NCI-H2227 treated with DMSO at 0.1 percent for 48 hours (cell line): ENCODE data around the gene PIGBOS1.
"Not testable (repeated sequence)": the region's sequence is repeated elsewhere in the genome, so short reads cannot be mapped to it uniquely, and the experiment has no call there.

Experiments used
- DNase-seq: peaks from one replicate; lab custom pipeline; 2025; lab: John Stamatoyannopoulos, UW

The PIGBOS1 gene

GRCh38 chr15:55318588-55319494, at the start of gene PIGBOS1, which contains the start of gene PIGB:
Gene PIGBOS1 (minus strand): TSS chr15:55319123. CDS start chr15:55317792, 1,331 bp downstream.
Gene PIGB (plus strand): TSS chr15:55319222. CDS start chr15:55319251, 29 bp downstream.
- peak; percentile 79 for DNase-seq

GRCh38 chr15:55366981-55367380, 48.1 kb upstream of the PIGBOS1 start:
- DNase-seq = no peak

GRCh38 chr15:55362641-55363040, 43.7 kb upstream of the PIGBOS1 start:
- no peak for DNase-seq

- no peak for DNase-seq
Measured at GRCh38 chr15:55361048-55361447, 42.1 kb upstream of the PIGBOS1 start.

- DNase-seq = no peak
Measured at GRCh38 chr15:55360256-55360655, 41.3 kb upstream of the PIGBOS1 start.

GRCh38 chr15:55358471-55358870, 39.5 kb upstream of the PIGBOS1 start:
- DNase-seq = no peak

GRCh38 chr15:55357774-55358173, 38.9 kb upstream of the PIGBOS1 start:
- no peak for DNase-seq

- DNase-seq = no peak
Measured at GRCh38 chr15:55356985-55357585, 38.2 kb upstream of the PIGBOS1 start.

GRCh38 chr15:55353025-55353424, 34.1 kb upstream of the PIGBOS1 start:
- DNase-seq = no peak

GRCh38 chr15:55349282-55349681, 30.4 kb upstream of the PIGBOS1 start:
- DNase-seq = no peak

- no peak for DNase-seq
Measured at GRCh38 chr15:55348281-55348778, 29.4 kb upstream of the PIGBOS1 start.

- no peak for DNase-seq
Measured at GRCh38 chr15:55344206-55344605, 25.3 kb upstream of the PIGBOS1 start.

GRCh38 chr15:55343168-55343567, 24.2 kb upstream of the PIGBOS1 start:
- DNase-seq = peak; percentile 37

GRCh38 chr15:55337160-55337559, 18.2 kb upstream of the PIGBOS1 start:
- DNase-seq = no peak

GRCh38 chr15:55334997-55335396, 16.1 kb upstream of the PIGBOS1 start:
- DNase-seq = no peak

- DNase-seq = no peak
Measured at GRCh38 chr15:55334371-55334770, 15.4 kb upstream of the PIGBOS1 start.

- DNase-seq = no peak
Measured at GRCh38 chr15:55327387-55327786, 8.5 kb upstream of the PIGBOS1 start.

GRCh38 chr15:55322467-55322866, 3.5 kb upstream of the PIGBOS1 start:
- no peak for DNase-seq

- DNase-seq = no peak
Measured at GRCh38 chr15:55320963-55321362, 2.0 kb upstream of the PIGBOS1 start.

GRCh38 chr15:55320238-55320550, 1.3 kb upstream of the PIGBOS1 start:
- DNase-seq = no peak

GRCh38 chr15:55319537-55320237, 764 bp upstream of the PIGBOS1 start:
- DNase-seq = no peak

GRCh38 chr15:55302801-55303200, 16.1 kb downstream of the PIGBOS1 start:
- DNase-seq = not testable (repeated sequence)

GRCh38 chr15:55297315-55297714, 21.6 kb downstream of the PIGBOS1 start:
- DNase-seq = no peak
